T47D (cell line): Measurements from ENCODE around the gene UTP18.
"Not testable (repeated sequence)": the region's sequence is repeated elsewhere in the genome, so short reads cannot be mapped to it uniquely, and the experiment has no call there.

Experiments
- DNase-seq, 2 experiments: peaks; one replicate each; pipeline versions ENCODE4 v3.0.0 to v3.0.0-alpha.2; 2011 to 2012; ENCODE audit warnings: low read depth in 1 of 2, low spot score in 1 of 2
- JUND ChIP-seq: IDR thresholded peaks from 2 replicates; pipeline ENCODE4 v1.6.1; 2012; ENCODE audit warnings: low read depth
- in situ Hi-C: cut with HindIII; loops from 2 replicates; pipeline ENCODE4 v1.10.0; 2016; ENCODE audit warnings: low sequenced_read_pairs, low pct_unique_long_range_greater_than_20kb

Gene UTP18

GRCh38 chr17:51269991-51270390 lies 9.6 kb downstream of the UTP18 start:
- no peak for TF ChIP-seq JUND
- in situ Hi-C loops = no loop called here
- DNase-seq = no peak

- DNase-seq = no peak
Observed at GRCh38 chr17:51270636-51271035, 10.3 kb downstream of the UTP18 start.

GRCh38 chr17:51272812-51273211 lies 12.5 kb downstream of the UTP18 start:
- in situ Hi-C loops = no loop called here
- TF ChIP-seq JUND = no peak
- DNase-seq = no peak

More at GRCh38 chr17:51270636-51271035, 10.3 kb downstream of the UTP18 start:
- TF ChIP-seq JUND = no peak
- in situ Hi-C loops = no loop called here

- no peak for DNase-seq
- in situ Hi-C loops = no loop called here
- TF ChIP-seq JUND = no peak
Observed at GRCh38 chr17:51275381-51275780, 15.0 kb downstream of the UTP18 start.

GRCh38 chr17:51279183-51279582 lies 18.8 kb downstream of the UTP18 start:
- in situ Hi-C loops = no loop called here
- TF ChIP-seq JUND = no peak
- no peak for DNase-seq

GRCh38 chr17:51287412-51287811 lies 27.1 kb downstream of the UTP18 start:
- in situ Hi-C loops = no loop called here
- no peak for TF ChIP-seq JUND
- DNase-seq = no peak

GRCh38 chr17:51289696-51290111 lies 29.4 kb downstream of the UTP18 start:
- DNase-seq = no peak
- in situ Hi-C loops = no loop called here
- no peak for TF ChIP-seq JUND

- in situ Hi-C loops, DNase-seq: not testable (repeated sequence)
Observed at GRCh38 chr17:51294338-51294737, 34.0 kb downstream of the UTP18 start.

- DNase-seq = peak; percentile 58 to 82
- no peak for TF ChIP-seq JUND
- in situ Hi-C loops = no loop called here
Observed at GRCh38 chr17:51298508-51299371, 38.4 kb downstream of the UTP18 start.

GRCh38 chr17:51299859-51300258 lies 39.5 kb downstream of the UTP18 start:
- DNase-seq = no peak
- no peak for TF ChIP-seq JUND
- in situ Hi-C loops = no loop called here

- in situ Hi-C loops = no loop called here
- no peak for DNase-seq
- no peak for TF ChIP-seq JUND
Observed at GRCh38 chr17:51305182-51305581, 44.8 kb downstream of the UTP18 start.

GRCh38 chr17:51312003-51312402 lies 51.7 kb downstream of the UTP18 start:
- DNase-seq, in situ Hi-C loops: not testable (repeated sequence)

- DNase-seq = no peak
- no peak for TF ChIP-seq JUND
- in situ Hi-C loops = no loop called here
Observed at GRCh38 chr17:51319186-51319585, 58.8 kb downstream of the UTP18 start.
